WERI-Rb-1 (cell line): Measurements from ENCODE around the gene SCUBE1.

Experiments
- DNase-seq: peaks from one replicate; pipeline ENCODE4 v3.0.0-alpha.2; 2020
- H3K27ac ChIP-seq: fragments of 250-450 bp; sonication (Bioruptor Pico); 2 replicates; pipeline ENCODE4 v1.5.1; 2020; ENCODE audit warnings: mild to moderate bottlenecking, moderate library complexity
- H3K27me3 ChIP-seq: fragments of 250-450 bp; sonication (Bioruptor Pico); 2 replicates; pipeline ENCODE4 v1.5.1; 2021; ENCODE audit warnings: mild to moderate bottlenecking, low read depth, moderate library complexity; ENCODE audit not compliant: insufficient read depth, severe bottlenecking
- H3K36me3 ChIP-seq: fragments of 250-450 bp; sonication (Bioruptor Pico); 2 replicates; pipeline ENCODE4 v1.5.1; 2020; ENCODE audit warnings: mild to moderate bottlenecking, moderate library complexity
- H3K4me3 ChIP-seq: 2 replicates; pipeline ENCODE4 v1.5.1; 2011; ENCODE audit warnings: low read depth, mild to moderate bottlenecking, control low read depth, low read length
- H3K9me3 ChIP-seq: fragments of 250-450 bp; sonication (Bioruptor Pico); 2 replicates; pipeline ENCODE4 v1.5.1; 2021; ENCODE audit warnings: mild to moderate bottlenecking, moderate library complexity; ENCODE audit not compliant: severe bottlenecking
- CTCF ChIP-seq: IDR thresholded peaks from 2 replicates; pipeline ENCODE4 v1.5.1; 2011; ENCODE audit warnings: low read depth, mild to moderate bottlenecking, control low read depth, inconsistent platforms, low read length

Gene SCUBE1

GRCh38 chr22:43162412-43163150, 180.6 kb downstream of the SCUBE1 start:
- no peak for DNase-seq
- H3K36me3 ChIP-seq, result peaks cover 3% of the 10 kb centered on the region
- H3K27ac ChIP-seq, result no peak overlapping the region
- H3K9me3 ChIP-seq, result no peaks in the 10 kb centered on the region
- no peaks in the 10 kb centered on the region for H3K27me3 ChIP-seq
- H3K4me3 ChIP-seq, result no peak overlapping the region
- TF ChIP-seq CTCF, result no peak

- Histone ChIP-seq H3K9me3 (no peaks in the 10 kb centered on the region), H3K27ac (no peak overlapping the region), H3K27me3 (no peaks in the 10 kb centered on the region), H3K36me3 (no peaks in the 10 kb centered on the region), H3K4me3 (no peak overlapping the region)
- no peak for TF ChIP-seq CTCF
- no peak for DNase-seq
These were observed 182.6 kb downstream of the SCUBE1 start for GRCh38 chr22:43160497-43161126.

GRCh38 chr22:43159484-43160178, 183.5 kb downstream of the SCUBE1 start:
- Histone ChIP-seq H3K36me3 (no peaks in the 10 kb centered on the region), H3K27me3 (no peaks in the 10 kb centered on the region), H3K9me3 (no peaks in the 10 kb centered on the region), H3K27ac (no peak overlapping the region), H3K4me3 (no peak overlapping the region)
- peak; percentile 30 for DNase-seq
- peak; percentile 73 for TF ChIP-seq CTCF

GRCh38 chr22:43158778-43159483, 184.2 kb downstream of the SCUBE1 start:
- no peak for TF ChIP-seq CTCF
- Histone ChIP-seq H3K9me3 (no peaks in the 10 kb centered on the region), H3K36me3 (no peaks in the 10 kb centered on the region), H3K4me3 (no peak overlapping the region), H3K27ac (no peak overlapping the region), H3K27me3 (no peaks in the 10 kb centered on the region)
- no peak for DNase-seq

- DNase-seq, result no peak
- Histone ChIP-seq H3K27me3 (no peaks in the 10 kb centered on the region), H3K9me3 (no peaks in the 10 kb centered on the region), H3K4me3 (no peak overlapping the region), H3K27ac (no peak overlapping the region), H3K36me3 (no peaks in the 10 kb centered on the region)
- no peak for TF ChIP-seq CTCF
These were observed 185.2 kb downstream of the SCUBE1 start for GRCh38 chr22:43157874-43158546.
